ENCODE measurements around the gene CHST13. TPM values are rescaled to one million over a fixed set of nuclear protein-coding genes. Genes with fewer than 3 reads are reported as not detected.
A peak's percentile ranks its signal among the peaks of the same experiment; 100 is the strongest.

The CHST13 gene, protein sequence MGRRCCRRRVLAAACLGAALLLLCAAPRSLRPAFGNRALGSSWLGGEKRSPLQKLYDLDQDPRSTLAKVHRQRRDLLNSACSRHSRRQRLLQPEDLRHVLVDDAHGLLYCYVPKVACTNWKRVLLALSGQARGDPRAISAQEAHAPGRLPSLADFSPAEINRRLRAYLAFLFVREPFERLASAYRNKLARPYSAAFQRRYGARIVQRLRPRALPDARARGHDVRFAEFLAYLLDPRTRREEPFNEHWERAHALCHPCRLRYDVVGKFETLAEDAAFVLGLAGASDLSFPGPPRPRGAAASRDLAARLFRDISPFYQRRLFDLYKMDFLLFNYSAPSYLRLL
- not detected for total RNA-seq

DNA sequence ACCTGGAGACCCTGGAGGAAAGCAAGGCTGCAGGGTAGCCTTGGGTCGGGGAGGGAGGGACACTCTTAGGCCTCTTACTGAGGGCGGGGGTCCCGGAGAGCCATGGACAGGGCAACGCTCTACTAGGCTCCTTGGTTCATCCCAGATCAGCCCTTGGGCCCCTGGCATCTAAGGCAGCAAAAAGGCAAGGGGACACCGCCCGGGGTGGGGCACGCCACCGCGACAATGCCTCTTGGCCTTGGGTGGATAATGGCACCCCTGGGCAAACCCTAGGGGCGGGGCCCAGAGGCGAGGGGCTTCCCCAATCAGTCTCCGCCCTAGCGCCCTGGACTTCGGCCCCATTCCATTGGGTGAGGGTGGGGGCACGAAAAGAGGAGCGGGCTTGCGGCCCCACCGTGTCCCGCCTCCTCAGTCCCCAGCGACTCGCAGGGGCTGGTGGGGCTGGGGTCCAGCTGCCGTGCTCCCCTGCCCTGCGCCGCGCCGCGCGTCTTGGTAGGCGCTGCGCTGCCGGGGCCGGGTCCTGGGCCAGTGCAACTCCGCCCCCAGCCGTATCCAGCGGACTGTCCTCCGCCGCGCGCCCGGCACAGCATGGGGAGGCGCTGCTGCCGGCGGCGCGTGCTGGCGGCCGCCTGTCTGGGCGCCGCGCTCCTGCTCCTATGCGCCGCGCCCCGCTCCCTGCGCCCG is at the start of gene CHST13:
Gene CHST13, plus strand, starts transcription at position 411 of the 684 bp plus-strand sequence. Its CDS starts 178 bp downstream, at position 589.
- H3K9me3 Mint-ChIP-seq: no peaks in the 10 kb centered on the region
- DNase-seq: peak; percentile 31
- H3K4me3 Mint-ChIP-seq: no peak within 1 kb of the TSS
- no peaks in the 10 kb centered on the region for H3K4me1 Mint-ChIP-seq
- peaks cover 30% of the 10 kb centered on the region for H3K27me3 Mint-ChIP-seq
- no peak within 1 kb of the TSS for H3K27ac Mint-ChIP-seq
- no peaks in the 10 kb centered on the region for H3K36me3 Mint-ChIP-seq

DNA sequence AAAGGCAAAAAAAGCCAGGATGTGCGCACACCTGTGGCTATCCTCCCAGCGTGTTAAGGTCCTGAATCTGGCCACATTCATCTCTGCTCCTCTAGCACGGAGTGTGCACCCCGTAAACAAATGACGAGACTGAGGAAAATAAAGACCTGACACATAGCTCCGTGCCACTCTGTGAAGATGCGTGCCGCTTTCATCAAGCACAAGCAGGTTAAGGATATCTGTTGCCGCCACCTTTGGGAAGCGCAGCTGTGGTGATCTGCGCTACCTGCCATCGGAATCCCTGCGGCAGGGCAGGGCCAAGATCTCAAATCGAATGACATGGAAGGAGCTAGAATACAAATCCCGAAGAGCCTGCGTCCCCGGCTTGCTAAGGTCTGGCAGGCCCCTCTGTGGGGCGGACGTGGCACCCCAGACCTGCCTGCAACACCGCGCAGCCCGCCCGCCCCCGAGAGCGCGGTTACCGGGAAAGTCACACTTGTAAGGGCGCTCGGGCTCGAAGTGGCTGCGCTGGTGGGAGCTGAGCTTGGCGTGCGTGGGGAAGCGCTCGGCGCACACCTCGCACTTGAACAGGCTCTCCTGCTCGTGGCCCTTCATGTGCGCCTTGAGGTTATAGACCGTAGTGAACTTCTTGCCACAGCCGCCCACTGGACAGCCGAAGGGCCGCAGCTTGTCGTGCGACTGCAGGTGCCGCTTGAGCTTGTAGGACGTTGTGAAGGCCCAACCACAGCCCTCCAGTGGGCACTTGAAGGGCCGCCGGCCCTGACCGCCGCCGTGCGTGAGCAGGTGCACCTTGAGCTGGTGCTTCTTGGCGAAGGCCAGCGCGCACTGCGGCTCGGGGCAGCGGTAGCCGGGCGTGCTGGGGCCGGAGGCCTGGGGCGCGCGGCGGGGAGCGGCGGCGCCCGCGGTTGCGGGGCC is 49.2 kb upstream of the CHST13 start:
- peaks cover 33% of the 10 kb centered on the region for H3K4me1 Mint-ChIP-seq
- DNase-seq: peak; percentile 46
- H3K27me3 Mint-ChIP-seq: no peaks in the 10 kb centered on the region
- peaks cover 35% of the 10 kb centered on the region for H3K36me3 Mint-ChIP-seq
- H3K9me3 Mint-ChIP-seq: no peaks in the 10 kb centered on the region
- H3K4me3 Mint-ChIP-seq: peak overlapping the region; percentile 95
- H3K27ac Mint-ChIP-seq: peak overlapping the region; percentile 84

DNA sequence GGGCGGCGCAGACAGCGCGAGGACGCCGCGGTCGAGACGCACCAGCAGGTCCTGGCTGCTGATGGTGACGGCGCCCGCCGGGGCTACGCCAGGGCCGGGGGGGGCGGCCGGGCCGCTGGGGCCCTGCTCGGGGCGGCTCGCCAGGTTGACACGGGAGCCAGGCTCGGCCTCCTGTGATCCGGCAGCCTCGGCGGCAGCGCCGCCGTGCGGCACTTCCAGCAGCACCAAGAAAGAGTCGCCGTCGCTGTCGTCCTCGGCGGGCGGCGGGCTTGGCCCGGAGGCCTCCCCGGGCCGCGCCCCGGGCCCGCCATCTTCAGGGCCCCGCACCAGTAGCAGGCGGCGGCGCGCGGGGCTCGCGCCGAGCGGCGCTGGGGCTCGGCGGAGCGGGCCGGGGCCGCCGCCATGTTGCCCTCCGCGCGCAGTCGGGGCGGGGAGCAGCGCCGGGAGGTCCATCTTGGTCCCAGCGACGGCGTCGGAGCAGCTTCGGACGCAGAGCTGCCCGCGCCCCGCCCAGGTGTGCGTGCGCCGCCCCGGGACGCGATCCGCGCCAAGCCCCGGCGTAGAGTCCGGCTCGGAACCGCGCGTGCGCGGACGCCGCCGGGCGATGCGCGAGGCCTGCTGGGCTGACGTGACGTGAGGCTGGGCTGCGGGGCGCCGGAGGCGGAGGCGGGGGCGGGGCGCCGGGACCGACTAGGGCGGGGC is 48.4 kb upstream of the CHST13 start, which contains the start of gene ZXDC:
Gene ZXDC, minus strand, starts transcription at position 479 of the 702 bp plus-strand sequence. Its CDS starts 26 bp downstream, at position 453.
- Mint-ChIP-seq H3K36me3 (peaks cover 33% of the 10 kb centered on the region), H3K9me3 (no peaks in the 10 kb centered on the region), H3K27ac (peak within 1 kb of the TSS; percentile 84), H3K27me3 (no peaks in the 10 kb centered on the region), H3K4me1 (peaks cover 31% of the 10 kb centered on the region), H3K4me3 (peak within 1 kb of the TSS; percentile 95)
- peak; percentile 93 for DNase-seq

DNA sequence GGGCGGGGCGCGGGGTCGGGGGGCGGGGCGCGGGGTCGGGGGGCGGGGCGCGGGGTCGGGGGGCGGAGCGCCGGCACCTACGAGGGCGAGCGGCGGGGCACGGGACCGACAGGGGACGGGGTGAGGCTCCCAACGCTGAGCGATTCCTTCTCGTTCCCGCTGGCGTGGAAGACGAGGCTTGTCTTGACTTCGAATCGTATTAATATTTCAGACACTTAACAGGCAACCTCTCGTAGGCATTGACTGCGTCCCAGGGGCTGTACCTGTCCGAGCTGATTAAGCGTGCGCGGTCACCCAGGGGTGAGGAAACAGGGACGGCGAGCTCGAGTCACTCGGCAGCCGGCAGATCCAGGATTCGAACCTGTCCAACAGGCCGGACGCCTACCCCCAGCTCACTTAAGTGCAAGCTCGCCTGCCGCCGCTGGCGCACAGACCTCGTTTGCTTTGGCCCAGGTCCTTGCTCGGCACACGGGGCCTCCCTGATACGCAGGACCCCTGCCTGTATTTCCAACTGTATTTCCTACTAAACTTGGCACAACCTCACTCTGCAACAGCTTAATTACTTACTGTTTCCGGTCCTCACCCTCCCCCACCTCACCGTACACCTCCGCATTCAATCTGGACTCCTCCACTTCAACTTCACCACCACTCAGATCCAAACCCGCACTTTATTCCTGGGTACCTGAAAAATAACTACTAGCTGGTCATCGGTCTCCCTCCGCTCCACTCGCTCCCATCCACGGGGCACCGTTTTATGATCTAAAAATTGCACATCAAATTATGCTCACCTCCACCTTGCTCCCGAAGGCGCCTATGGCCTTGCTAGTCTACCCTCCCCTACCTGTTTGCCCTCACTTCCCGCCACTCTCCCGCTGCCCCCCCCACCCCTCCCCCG is 47.5 kb upstream of the CHST13 start:
- H3K36me3 Mint-ChIP-seq: peaks cover 26% of the 10 kb centered on the region
- H3K27ac Mint-ChIP-seq: peak overlapping the region; percentile 66
- H3K27me3 Mint-ChIP-seq: no peaks in the 10 kb centered on the region
- peak overlapping the region; percentile 80 for H3K4me3 Mint-ChIP-seq
- H3K4me1 Mint-ChIP-seq: peaks cover 25% of the 10 kb centered on the region
- no peaks in the 10 kb centered on the region for H3K9me3 Mint-ChIP-seq
- no peak for DNase-seq

DNA sequence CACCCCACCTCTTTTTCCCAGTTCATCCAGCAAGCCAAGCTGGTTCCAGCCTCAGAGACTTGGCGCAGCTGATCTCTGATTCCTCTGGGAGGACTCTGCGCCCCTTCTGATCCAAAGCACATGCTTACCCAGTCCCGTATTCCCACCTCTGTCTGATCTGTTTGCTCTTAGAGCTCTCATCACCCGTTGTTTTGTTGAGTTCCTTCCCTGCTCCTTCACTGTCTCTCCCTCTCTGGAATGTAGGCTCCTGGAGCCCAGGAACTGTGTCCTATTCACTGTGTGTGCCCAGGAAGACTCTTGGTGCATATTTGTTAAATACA is 46.9 kb upstream of the CHST13 start:
- no peaks in the 10 kb centered on the region for H3K9me3 Mint-ChIP-seq
- peaks cover 26% of the 10 kb centered on the region for H3K36me3 Mint-ChIP-seq
- H3K27me3 Mint-ChIP-seq: no peaks in the 10 kb centered on the region
- H3K4me3 Mint-ChIP-seq: peak overlapping the region; percentile 32
- peaks cover 25% of the 10 kb centered on the region for H3K4me1 Mint-ChIP-seq
- no peak overlapping the region for H3K27ac Mint-ChIP-seq
- DNase-seq: no peak

DNA sequence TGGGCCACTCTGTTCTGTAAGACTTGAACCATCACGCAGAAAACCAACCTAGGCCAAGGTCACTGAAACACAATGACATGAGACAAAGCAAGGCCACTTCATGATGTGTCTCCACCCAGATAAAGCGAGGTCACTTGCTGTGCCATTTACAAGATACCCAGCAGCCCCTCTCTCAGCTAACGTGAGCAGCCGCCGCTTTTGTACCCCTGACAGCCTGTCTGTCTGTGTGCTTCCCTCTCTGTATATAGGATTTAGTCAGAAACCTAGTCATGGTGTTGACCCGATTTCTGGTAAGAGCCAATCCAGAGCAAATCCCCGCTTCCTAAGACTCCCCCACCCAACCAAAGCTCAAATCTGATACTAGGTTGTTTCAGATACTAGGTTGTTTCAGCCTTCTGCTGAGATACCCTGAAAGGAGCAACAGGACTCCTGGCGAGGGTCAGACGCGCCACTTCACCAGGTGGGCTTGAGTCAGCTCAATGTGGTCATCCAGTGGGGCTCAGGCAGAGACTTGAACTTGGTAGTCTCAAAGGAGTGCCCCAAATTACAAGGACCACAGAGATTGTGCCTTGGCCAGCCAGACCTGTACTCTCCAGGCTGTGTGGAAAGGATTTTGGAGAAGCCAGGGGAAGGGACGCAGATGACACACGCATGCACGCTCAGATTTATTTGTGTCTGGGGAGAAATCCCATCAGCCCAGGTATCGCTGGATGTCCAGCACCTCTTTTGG is 45.2 kb upstream of the CHST13 start:
- no peak overlapping the region for H3K27ac Mint-ChIP-seq
- H3K36me3 Mint-ChIP-seq: peaks cover 10% of the 10 kb centered on the region
- no peak for DNase-seq
- no peaks in the 10 kb centered on the region for H3K27me3 Mint-ChIP-seq
- peaks cover 7% of the 10 kb centered on the region for H3K4me1 Mint-ChIP-seq
- H3K9me3 Mint-ChIP-seq: no peaks in the 10 kb centered on the region
- H3K4me3 Mint-ChIP-seq: no peak overlapping the region

DNA sequence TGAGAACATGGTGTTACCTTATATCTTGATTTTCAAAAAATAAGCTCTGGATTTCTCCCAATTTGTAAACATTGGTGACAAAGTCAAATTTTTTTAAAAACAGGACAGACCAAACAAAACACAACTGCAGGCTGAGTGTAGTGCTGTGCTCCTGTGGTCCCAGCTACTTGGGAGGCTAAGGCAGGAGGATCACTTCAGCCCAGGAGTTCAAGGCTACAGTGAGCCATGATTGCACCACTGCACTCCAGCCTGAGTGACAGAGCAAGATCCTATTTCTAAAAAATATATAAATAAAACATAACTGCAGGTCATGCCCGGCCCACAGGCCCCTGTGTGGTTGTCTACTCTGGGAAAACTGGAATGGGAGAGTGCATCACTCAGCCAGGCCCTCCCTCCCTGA is 44.3 kb upstream of the CHST13 start:
- Mint-ChIP-seq H3K36me3 (peaks cover under 1% of the 10 kb centered on the region), H3K4me1 (peaks cover 3% of the 10 kb centered on the region), H3K4me3 (no peak overlapping the region), H3K27me3 (no peaks in the 10 kb centered on the region), H3K27ac (no peak overlapping the region), H3K9me3 (no peaks in the 10 kb centered on the region)
- no peak for DNase-seq

DNA sequence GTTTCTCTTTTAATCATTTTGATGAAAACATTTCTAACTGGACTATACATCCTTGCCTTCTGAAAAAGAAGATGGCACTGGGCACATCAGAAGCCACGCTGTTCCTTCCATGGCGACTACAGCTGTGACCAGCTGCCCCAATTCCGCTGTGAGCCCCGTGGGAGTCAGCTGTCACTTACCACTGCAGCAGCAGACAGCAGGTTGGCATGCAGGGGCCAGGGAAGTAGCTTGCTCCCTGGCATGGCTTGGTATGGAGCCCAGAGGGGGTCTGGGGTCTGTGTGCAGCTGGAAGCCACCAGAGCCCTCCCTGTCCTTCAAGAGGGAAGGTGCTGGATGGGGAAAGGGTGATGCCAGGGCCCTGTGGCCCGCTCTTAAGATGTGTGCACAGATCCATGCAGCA is 43.7 kb upstream of the CHST13 start:
- H3K9me3 Mint-ChIP-seq: no peaks in the 10 kb centered on the region
- no peak overlapping the region for H3K27ac Mint-ChIP-seq
- H3K27me3 Mint-ChIP-seq: no peaks in the 10 kb centered on the region
- H3K4me1 Mint-ChIP-seq: peaks cover 3% of the 10 kb centered on the region
- H3K36me3 Mint-ChIP-seq: no peaks in the 10 kb centered on the region
- DNase-seq: no peak
- no peak overlapping the region for H3K4me3 Mint-ChIP-seq

DNA sequence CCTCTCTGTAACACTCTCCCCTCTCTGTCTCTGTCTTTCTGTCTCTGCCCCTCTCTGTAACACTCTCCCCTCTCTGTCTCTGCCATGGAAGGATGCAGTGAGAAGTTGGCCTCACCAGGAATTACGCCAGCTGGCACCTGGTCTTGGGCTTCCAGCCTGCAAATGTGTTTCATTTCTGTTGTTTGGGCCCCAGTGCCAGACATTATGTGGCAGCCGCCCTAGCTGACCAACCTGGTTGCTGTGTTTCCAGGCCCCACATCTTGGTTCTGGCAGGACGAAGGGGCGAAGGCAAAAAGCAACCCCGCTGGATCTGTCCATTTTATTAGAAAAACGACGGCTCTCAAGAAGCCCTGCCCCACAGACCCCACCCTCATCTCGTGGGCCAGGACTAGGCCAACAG is 43.1 kb upstream of the CHST13 start:
- H3K4me1 Mint-ChIP-seq: peaks cover 3% of the 10 kb centered on the region

DNA sequence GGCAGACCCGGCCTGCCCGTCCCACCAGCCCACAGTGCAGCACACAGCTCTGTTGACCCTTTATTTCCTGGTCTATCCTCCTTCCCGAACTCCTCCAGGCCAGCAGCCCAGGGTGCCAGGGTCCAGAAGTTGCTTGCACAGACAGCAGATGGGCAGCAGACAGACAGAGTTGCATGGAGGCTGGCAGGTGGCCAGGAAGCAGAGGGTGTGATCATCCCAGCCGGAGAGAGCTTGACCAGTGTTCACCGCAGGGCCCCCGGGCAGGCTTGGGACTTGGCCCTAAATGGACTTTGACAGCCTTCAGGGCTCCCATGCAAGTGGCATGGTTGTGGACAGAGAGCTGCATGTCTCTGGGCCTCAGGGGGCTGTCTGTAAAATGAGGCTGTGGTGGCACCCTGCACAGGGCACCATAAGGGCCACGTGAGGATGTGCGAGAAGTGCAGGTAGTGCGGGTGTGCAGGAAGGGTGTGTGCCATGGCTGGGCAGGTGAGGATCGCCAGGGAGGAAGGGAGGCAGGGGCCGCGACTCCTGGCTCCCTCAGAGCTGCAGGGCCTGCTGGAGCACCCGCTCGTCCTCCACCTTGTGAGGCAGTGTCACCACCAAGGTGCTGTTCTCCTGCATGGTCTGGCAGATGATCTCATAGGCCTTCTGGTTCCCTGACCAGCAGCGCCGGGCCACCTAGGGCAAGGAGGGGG is 42.0 kb upstream of the CHST13 start:
- no peak overlapping the region for H3K4me3 Mint-ChIP-seq
- H3K36me3 Mint-ChIP-seq: no peaks in the 10 kb centered on the region
- DNase-seq: no peak
- peaks cover 4% of the 10 kb centered on the region for H3K4me1 Mint-ChIP-seq
- H3K9me3 Mint-ChIP-seq: no peaks in the 10 kb centered on the region
- H3K27me3 Mint-ChIP-seq: no peaks in the 10 kb centered on the region
- no peak overlapping the region for H3K27ac Mint-ChIP-seq

More for the DNA sequence above, 43.1 kb upstream of the CHST13 start:
- no peak overlapping the region for H3K4me3 Mint-ChIP-seq
- no peaks in the 10 kb centered on the region for H3K27me3 Mint-ChIP-seq
- no peaks in the 10 kb centered on the region for H3K36me3 Mint-ChIP-seq
- H3K27ac Mint-ChIP-seq: no peak overlapping the region
- no peak for DNase-seq
- no peaks in the 10 kb centered on the region for H3K9me3 Mint-ChIP-seq

DNA sequence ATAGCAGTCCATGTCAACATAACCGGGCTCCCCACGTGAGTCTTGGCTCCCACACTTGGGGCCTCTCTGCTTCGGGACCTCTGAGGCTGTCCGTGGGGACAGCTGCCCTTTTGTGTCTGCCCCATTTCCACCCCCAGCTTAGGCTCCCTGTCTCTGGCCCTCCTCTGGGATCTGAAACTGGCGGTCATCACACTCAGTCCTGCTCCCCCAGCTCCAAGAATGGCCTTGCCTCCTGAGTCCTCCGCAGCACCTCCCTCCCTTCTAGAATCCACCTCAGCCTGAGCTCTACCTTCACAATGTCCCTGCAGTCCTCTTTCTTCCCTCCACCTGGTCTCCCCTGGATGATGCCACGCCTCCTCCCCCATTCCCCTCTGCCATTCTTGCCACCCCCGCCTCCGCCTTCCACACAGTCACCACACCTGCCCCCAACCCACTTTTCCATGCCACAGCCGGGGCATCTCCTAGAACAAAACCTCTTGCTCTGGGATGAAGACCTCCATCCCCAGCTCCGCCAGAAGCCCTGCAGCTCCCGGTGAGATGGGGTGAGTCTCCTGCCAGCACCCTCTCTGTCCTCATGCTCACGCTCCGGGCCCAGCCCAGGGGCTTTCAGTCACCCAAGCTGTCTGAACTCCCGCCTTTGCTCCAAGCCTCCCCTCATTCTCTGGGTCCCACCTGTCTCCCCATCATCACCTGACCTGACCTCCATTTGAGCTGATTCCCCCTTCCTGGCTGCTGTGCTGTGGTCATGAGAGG is 41.3 kb upstream of the CHST13 start:
- no peak for DNase-seq
- no peak overlapping the region for H3K4me3 Mint-ChIP-seq
- no peaks in the 10 kb centered on the region for H3K27me3 Mint-ChIP-seq
- H3K36me3 Mint-ChIP-seq: no peaks in the 10 kb centered on the region
- H3K4me1 Mint-ChIP-seq: peaks cover 8% of the 10 kb centered on the region
- H3K9me3 Mint-ChIP-seq: no peaks in the 10 kb centered on the region
- no peak overlapping the region for H3K27ac Mint-ChIP-seq

DNA sequence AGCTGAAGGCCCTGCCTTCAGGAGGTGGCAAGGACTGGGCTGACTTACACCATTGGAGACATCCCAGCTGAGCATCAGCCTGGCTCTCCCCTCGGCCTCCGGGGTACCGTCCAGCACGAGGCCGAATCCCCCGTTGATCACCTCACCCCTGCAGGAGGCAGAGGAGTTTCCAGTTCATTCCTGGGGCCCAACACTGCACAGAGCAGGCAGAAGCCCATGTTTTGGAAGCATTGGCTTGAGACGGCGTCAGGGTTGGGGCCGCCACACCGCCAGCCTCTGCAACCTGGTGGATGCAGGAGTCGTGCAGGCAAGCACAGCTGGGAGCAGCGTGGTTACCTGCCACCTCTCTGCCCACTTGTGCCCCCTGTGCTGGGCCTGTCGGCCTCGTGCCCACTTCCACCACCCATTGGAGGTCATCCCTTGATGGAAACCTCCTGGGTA is 40.6 kb upstream of the CHST13 start:
- no peak for DNase-seq
- Mint-ChIP-seq H3K4me1 (peaks cover 8% of the 10 kb centered on the region), H3K4me3 (no peak overlapping the region), H3K27me3 (no peaks in the 10 kb centered on the region), H3K9me3 (no peaks in the 10 kb centered on the region), H3K36me3 (no peaks in the 10 kb centered on the region), H3K27ac (no peak overlapping the region)

Measured in activated naive CD8-positive, alpha-beta T cell treated with anti-CD3 and anti-CD28 coated beads for 36 hours (primary cell).